GM21515 (cell line): ENCODE measurements around the gene ACTR2.
A peak's percentile ranks its signal among the peaks of the same experiment; 100 is the strongest.
"Not testable (repeated sequence)": the region's sequence is repeated elsewhere in the genome, so short reads cannot be mapped to it uniquely, and the experiment has no call there.

Source experiments
- ATAC-seq: cut with Tn5 transposase; IDR thresholded peaks from one replicate; pipeline ENCODE4 v1.9.1; 2021; ENCODE audit not compliant: unreplicated experiment

The ACTR2 gene

GRCh38 chr2:65228263-65228750 is 676 bp downstream of the ACTR2 start:
- peak; percentile 35 for ATAC-seq

GRCh38 chr2:65231121-65231520 is 3.5 kb downstream of the ACTR2 start:
- ATAC-seq = no peak

GRCh38 chr2:65231892-65232477 is 4.4 kb downstream of the ACTR2 start:
- ATAC-seq = no peak

GRCh38 chr2:65232636-65233035 is 5.0 kb downstream of the ACTR2 start:
- no peak for ATAC-seq

- ATAC-seq = no peak
Observed at GRCh38 chr2:65240657-65241056, 13.0 kb downstream of the ACTR2 start.

GRCh38 chr2:65244452-65244851 is 16.8 kb downstream of the ACTR2 start:
- ATAC-seq = not testable (repeated sequence)

- no peak for ATAC-seq
Observed at GRCh38 chr2:65252640-65253039, 25.0 kb downstream of the ACTR2 start.

GRCh38 chr2:65255356-65255755 is 27.7 kb downstream of the ACTR2 start:
- no peak for ATAC-seq

- ATAC-seq = no peak
Observed at GRCh38 chr2:65256054-65256453, 28.4 kb downstream of the ACTR2 start.

GRCh38 chr2:65257866-65258265 is 30.2 kb downstream of the ACTR2 start:
- ATAC-seq = not testable (repeated sequence)

- no peak for ATAC-seq
Observed at GRCh38 chr2:65261676-65262075, 34.0 kb downstream of the ACTR2 start.

GRCh38 chr2:65263262-65263661 is 35.6 kb downstream of the ACTR2 start:
- ATAC-seq = no peak

GRCh38 chr2:65263986-65264385 is 36.4 kb downstream of the ACTR2 start:
- ATAC-seq = no peak

GRCh38 chr2:65264821-65265670 is 37.4 kb downstream of the ACTR2 start:
- ATAC-seq = no peak

GRCh38 chr2:65265671-65266045 is 38.0 kb downstream of the ACTR2 start:
- no peak for ATAC-seq

GRCh38 chr2:65267008-65267407 is 39.4 kb downstream of the ACTR2 start:
- ATAC-seq = no peak

- no peak for ATAC-seq
Observed at GRCh38 chr2:65268957-65269356, 41.3 kb downstream of the ACTR2 start.

- ATAC-seq = no peak
Observed at GRCh38 chr2:65273344-65273743, 45.7 kb downstream of the ACTR2 start.

- ATAC-seq = no peak
Observed at GRCh38 chr2:65275141-65275915, 47.7 kb downstream of the ACTR2 start.

- ATAC-seq = no peak
Observed at GRCh38 chr2:65276609-65277008, 49.0 kb downstream of the ACTR2 start.

- no peak for ATAC-seq
Observed at GRCh38 chr2:65277118-65277517, 49.5 kb downstream of the ACTR2 start.
